BJ (cell line): ENCODE measurements around the gene ADIRF. TPM values are rescaled to one million over a fixed set of nuclear protein-coding genes. Genes with fewer than 3 reads are reported as not detected.
"Not testable (repeated sequence)": the region's sequence is repeated elsewhere in the genome, so short reads cannot be mapped to it uniquely, and the experiment has no call there.

ENCODE experiments used
- CTCF ChIA-PET: fragments of 350-600 bp; formaldehyde crosslinking; extraction: SDS; loops from one replicate; lab custom pipeline; 2021; ENCODE audit warnings: antibody characterized with exemption, inconsistent platforms; lab: Yijun Ruan, JAX
- POLR2A ChIA-PET: fragments of 300-600 bp; sonication (Branson Sonifier 250); formaldehyde crosslinking; extraction: SDS; loops from one replicate; lab custom pipeline; 2021; ENCODE audit warnings: antibody characterized with exemption; lab: Charles Lee
- DNase-seq: peaks from one replicate; pipeline ENCODE4 v3.0.0-alpha.2; 2011; ENCODE audit warnings: low read depth
- H3K27me3 ChIP-seq: 2 replicates; pipeline ENCODE4 v1.6.0; 2011; ENCODE audit warnings: low read length; ENCODE audit not compliant: control insufficient read depth, insufficient read depth
- H3K36me3 ChIP-seq: 2 replicates; pipeline ENCODE4 v1.5.1; 2011; ENCODE audit warnings: low read length; ENCODE audit not compliant: control insufficient read depth, insufficient read depth
- H3K4me3 ChIP-seq: 2 replicates; pipeline ENCODE4 v1.5.1; 2011; ENCODE audit warnings: low read depth, mild to moderate bottlenecking, control low read depth, low read length
- polyA plus RNA-seq: library from polyadenylated mRNA; depleted of rRNA; stranded (reverse); fragments of >200 nt; gene quantifications from 2 replicates; pipeline ENCODE4 v1.2.3, GENCODE V29; 2011; rRNA removed
- small RNA-seq: library from RNA; depleted of rRNA; stranded (forward); fragments of <200 nt; gene quantifications from one replicate; pipeline ENCODE3, GENCODE V24; 2012; ENCODE audit warnings: low replicate concordance, low read depth; ENCODE audit not compliant: insufficient read length

ADIRF gene
- polyA plus RNA-seq, 1 experiment: 64.4 TPM

- H3K4me3 ChIP-seq, POLR2A ChIA-PET, CTCF ChIA-PET, H3K27me3 ChIP-seq, DNase-seq, H3K36me3 ChIP-seq: not testable (repeated sequence)
Measured at GRCh38 chr10:87019504-87019903, 51.2 kb downstream of the ADIRF start.

- H3K4me3 ChIP-seq, DNase-seq, POLR2A ChIA-PET, H3K27me3 ChIP-seq, H3K36me3 ChIP-seq, CTCF ChIA-PET: not testable (repeated sequence)
Measured at GRCh38 chr10:87020056-87020455, 51.8 kb downstream of the ADIRF start, which contains the start of gene FAM25A. Gene FAM25A (plus strand): TSS chr10:87020294. CDS start chr10:87020325, 31 bp downstream.

Small RNAs within 50 kb of the gene (small RNA-seq; reads per million reads assigned to genes)
- gene BMS1P3 (not detected), gene FAM25A (not detected)

Other genes with a start within 250 kb of the ADIRF start
- 21.4 and 39.6 TPM in 2 replicates for gene BMPR1A, start 211.9 kb upstream of the ADIRF start, polyA plus RNA-seq
- 1.9 and 2.7 TPM in 2 replicates for gene MMRN2, start 10.9 kb upstream of the ADIRF start, polyA plus RNA-seq
- gene SNCG, start 9.9 kb upstream of the ADIRF start, polyA plus RNA-seq: 6.3 and 9.7 TPM in 2 replicates
- not detected in 2 replicates for gene FAM25A, start 51.8 kb downstream of the ADIRF start, polyA plus RNA-seq
- gene GLUD1, start 126.4 kb downstream of the ADIRF start, polyA plus RNA-seq: 78.6 and 99.5 TPM in 2 replicates
- 7.7 and 15.9 TPM in 2 replicates for gene SHLD2, start 126.7 kb downstream of the ADIRF start, polyA plus RNA-seq